Neural progenitor cell (in vitro differentiated cells): ENCODE data around the gene CTR9. TPM values are rescaled to one million over a fixed set of nuclear protein-coding genes. Genes with fewer than 3 reads are reported as not detected.
"Not testable (repeated sequence)": the region's sequence is repeated elsewhere in the genome, so short reads cannot be mapped to it uniquely, and the experiment has no call there.

Source experiments
- DNase-seq: peaks from one replicate; pipeline ENCODE4 v3.0.0-alpha.2; 2016; ENCODE audit warnings: low spot score
- H2AFZ ChIP-seq: fragments of 200-600 bp; sonication (generic); replicated peaks from 2 replicates; pipeline ENCODE4 v1.6.1; 2016; ENCODE audit warnings: antibody characterized with exemption
- H3F3A ChIP-seq: fragments of 200-600 bp; sonication (generic); 2 replicates; pipeline ENCODE4 v1.6.1; 2016; ENCODE audit warnings: antibody characterized with exemption, low read depth
- H3K27ac ChIP-seq: fragments of 200-600 bp; sonication (generic); 2 replicates; pipeline ENCODE4 v1.5.1; 2016; ENCODE audit warnings: mild to moderate bottlenecking
- H3K27me3 ChIP-seq: fragments of 200-600 bp; sonication (generic); 2 replicates; pipeline ENCODE4 v1.6.1; 2016; ENCODE audit warnings: mild to moderate bottlenecking, moderate library complexity
- H3K36me3 ChIP-seq: fragments of 200-600 bp; sonication (generic); 2 replicates; pipeline ENCODE4 v1.5.1; 2016
- H3K4me1 ChIP-seq: fragments of 200-600 bp; sonication (generic); 2 replicates; pipeline ENCODE4 v1.6.1; 2016; ENCODE audit warnings: mixed run types
- H3K4me2 ChIP-seq: fragments of 200-600 bp; sonication (generic); 2 replicates; pipeline ENCODE4 v1.6.1; 2016
- H3K4me3 ChIP-seq: fragments of 200-600 bp; sonication (generic); 2 replicates; pipeline ENCODE4 v1.5.1; 2016
- H3K79me2 ChIP-seq: fragments of 200-600 bp; sonication (generic); 2 replicates; pipeline ENCODE4 v1.6.1; 2016; ENCODE audit warnings: low read depth
- H3K9ac ChIP-seq: fragments of 200-600 bp; sonication (generic); 2 replicates; pipeline ENCODE4 v1.6.1; 2016
- H3K9me3 ChIP-seq: fragments of 200-600 bp; sonication (generic); 2 replicates; pipeline ENCODE4 v1.5.1; 2016; ENCODE audit warnings: low read depth
- H4K20me1 ChIP-seq: fragments of 200-600 bp; sonication (generic); 2 replicates; pipeline ENCODE4 v1.6.1; 2016; ENCODE audit warnings: low read depth
- H3K27ac Mint-ChIP-seq: 3 replicates; pipeline ENCODE4 v1.8.0; 2021; ENCODE audit warnings: mixed read lengths
- H3K27me3 Mint-ChIP-seq: 2 replicates; pipeline ENCODE4 v1.8.0; 2022; ENCODE audit warnings: low read depth, mild to moderate bottlenecking, inconsistent platforms, moderate library complexity, mixed read lengths; ENCODE audit not compliant: insufficient read depth
- H3K36me3 Mint-ChIP-seq: 3 replicates; pipeline ENCODE4 v1.8.0; 2021; ENCODE audit warnings: mixed read lengths
- H3K4me1 Mint-ChIP-seq: 3 replicates; pipeline ENCODE4 v1.8.0; 2021; ENCODE audit warnings: mixed read lengths
- H3K4me3 Mint-ChIP-seq: 3 replicates; pipeline ENCODE4 v1.8.0; 2021; ENCODE audit warnings: mild to moderate bottlenecking, moderate library complexity, mixed read lengths
- H3K9me3 Mint-ChIP-seq: 3 replicates; pipeline ENCODE4 v1.8.0; 2020; ENCODE audit warnings: mixed read lengths
- EZH2 ChIP-seq: fragments of 200-600 bp; sonication (generic); IDR thresholded peaks from 2 replicates; pipeline ENCODE4 v1.6.1; 2017; ENCODE audit warnings: antibody characterized with exemption, mild to moderate bottlenecking, moderate library complexity
- EZH2phosphoT487 ChIP-seq: fragments of 200-600 bp; sonication (generic); IDR thresholded peaks from 2 replicates; pipeline ENCODE4 v1.6.1; 2017; ENCODE audit warnings: antibody characterized with exemption
- total RNA-seq: library from RNA; depleted of rRNA; stranded (reverse); fragments of >200 nt; gene quantifications from 2 replicates; pipeline ENCODE4 v1.2.3, GENCODE V29; 2015; ENCODE audit warnings: low replicate concordance
- TF ChIP-seq, protein P1 (sequence below): fragments of 200-600 bp; sonication (generic); IDR thresholded peaks from 2 replicates; pipeline ENCODE4 v1.5.1; 2017; ENCODE audit warnings: antibody characterized with exemption, mild to moderate bottlenecking

CTR9 gene
- total RNA-seq, 1 donor from 2014 or later: 26.4 TPM

DNA sequence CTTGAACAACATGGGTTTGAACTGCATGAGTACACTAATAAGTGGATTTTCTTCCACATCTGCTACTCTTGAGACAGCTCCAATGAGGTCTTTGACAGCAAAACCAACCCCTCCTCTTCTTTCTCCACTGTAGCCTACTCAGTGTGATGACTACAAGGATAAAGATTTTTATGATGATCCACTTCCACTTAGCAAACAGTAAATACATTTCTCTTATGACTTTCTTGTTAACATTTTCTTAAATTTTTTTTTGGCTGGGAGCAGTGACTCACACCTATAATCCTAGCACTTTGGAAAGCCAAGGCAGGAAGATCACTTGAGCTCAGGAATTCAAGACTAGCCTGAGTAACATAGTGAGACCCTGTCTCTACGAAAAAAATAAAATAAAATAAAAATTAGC lies 67.5 kb downstream of the CTR9 start:
- Histone ChIP-seq H3K79me2 (no peaks in the 10 kb centered on the region), H2AFZ (no peak overlapping the region), H3K9me3 (no peaks in the 10 kb centered on the region), H3K9ac (no peak overlapping the region), H3K27me3 (no peaks in the 10 kb centered on the region), H3F3A (no peaks in the 10 kb centered on the region), H3K4me3 (no peak overlapping the region), H3K4me2 (no peak overlapping the region), H3K4me1 (no peaks in the 10 kb centered on the region), H4K20me1 (no peaks in the 10 kb centered on the region), H3K36me3 (no peaks in the 10 kb centered on the region), H3K27ac (no peak overlapping the region)
- TF ChIP-seq EZH2 (no peak), EZH2phosphoT487 (no peak)
- TF ChIP-seq, protein P1, sequence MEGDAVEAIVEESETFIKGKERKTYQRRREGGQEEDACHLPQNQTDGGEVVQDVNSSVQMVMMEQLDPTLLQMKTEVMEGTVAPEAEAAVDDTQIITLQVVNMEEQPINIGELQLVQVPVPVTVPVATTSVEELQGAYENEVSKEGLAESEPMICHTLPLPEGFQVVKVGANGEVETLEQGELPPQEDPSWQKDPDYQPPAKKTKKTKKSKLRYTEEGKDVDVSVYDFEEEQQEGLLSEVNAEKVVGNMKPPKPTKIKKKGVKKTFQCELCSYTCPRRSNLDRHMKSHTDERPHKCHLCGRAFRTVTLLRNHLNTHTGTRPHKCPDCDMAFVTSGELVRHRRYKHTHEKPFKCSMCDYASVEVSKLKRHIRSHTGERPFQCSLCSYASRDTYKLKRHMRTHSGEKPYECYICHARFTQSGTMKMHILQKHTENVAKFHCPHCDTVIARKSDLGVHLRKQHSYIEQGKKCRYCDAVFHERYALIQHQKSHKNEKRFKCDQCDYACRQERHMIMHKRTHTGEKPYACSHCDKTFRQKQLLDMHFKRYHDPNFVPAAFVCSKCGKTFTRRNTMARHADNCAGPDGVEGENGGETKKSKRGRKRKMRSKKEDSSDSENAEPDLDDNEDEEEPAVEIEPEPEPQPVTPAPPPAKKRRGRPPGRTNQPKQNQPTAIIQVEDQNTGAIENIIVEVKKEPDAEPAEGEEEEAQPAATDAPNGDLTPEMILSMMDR: no peak
- H3K27me3 Mint-ChIP-seq: no peaks in the 10 kb centered on the region
- H3K36me3 Mint-ChIP-seq: peaks cover 4% of the 10 kb centered on the region
- H3K9me3 Mint-ChIP-seq: no peaks in the 10 kb centered on the region
- H3K27ac Mint-ChIP-seq: no peak overlapping the region
- DNase-seq: no peak
- H3K4me1 Mint-ChIP-seq: no peaks in the 10 kb centered on the region
- H3K4me3 Mint-ChIP-seq: no peak overlapping the region

DNA sequence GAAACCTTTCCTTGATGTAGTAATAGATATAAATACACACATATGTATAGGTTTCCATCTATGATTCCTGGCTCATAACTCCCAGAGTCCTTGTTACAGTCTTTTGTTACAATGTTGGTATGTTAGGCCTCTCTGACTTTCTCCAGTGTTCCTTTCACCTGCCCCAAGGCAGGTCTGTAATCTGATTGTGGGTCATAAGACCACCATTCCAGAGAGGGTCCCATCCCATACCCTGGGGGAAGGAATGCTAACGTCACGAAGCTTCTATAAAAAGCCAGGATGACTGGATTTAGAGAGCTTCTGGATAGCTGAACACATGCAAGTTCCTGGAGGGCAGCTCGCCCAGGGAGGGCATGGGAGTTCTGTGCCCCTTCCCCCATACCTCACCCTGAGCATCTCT lies 71.4 kb downstream of the CTR9 start:
- not testable (repeated sequence) for H4K20me1 ChIP-seq, H3K4me1 Mint-ChIP-seq, H3K27me3 Mint-ChIP-seq, H3K4me2 ChIP-seq, H3F3A ChIP-seq, H2AFZ ChIP-seq, H3K36me3 Mint-ChIP-seq, H3K9me3 ChIP-seq, H3K27ac ChIP-seq, H3K4me3 ChIP-seq, H3K36me3 ChIP-seq, H3K4me3 Mint-ChIP-seq, H3K9ac ChIP-seq, H3K79me2 ChIP-seq, H3K27ac Mint-ChIP-seq, H3K9me3 Mint-ChIP-seq, H3K4me1 ChIP-seq, H3K27me3 ChIP-seq, DNase-seq

DNA sequence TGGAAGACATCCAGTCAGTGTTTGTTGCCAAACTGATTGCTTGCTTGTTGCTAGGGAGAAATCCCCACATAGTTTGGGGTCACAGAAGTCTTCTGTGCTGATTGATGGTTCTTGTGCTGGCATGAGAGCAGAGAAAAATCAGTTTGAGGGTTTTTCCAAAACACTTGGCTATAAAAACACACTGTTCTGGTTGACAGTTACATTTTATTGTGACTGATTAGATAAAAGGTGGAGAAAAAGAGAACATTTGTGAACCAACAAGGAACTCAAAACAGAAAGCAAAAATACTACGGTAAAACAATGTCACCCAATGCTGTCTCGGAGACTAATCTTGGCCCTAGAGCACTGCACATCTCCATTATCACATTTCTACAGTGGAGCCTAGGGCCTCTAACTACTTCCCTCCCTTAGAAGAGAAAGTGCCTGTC lies 72.1 kb downstream of the CTR9 start:
- DNase-seq: no peak
- Mint-ChIP-seq H3K27me3 (no peaks in the 10 kb centered on the region), H3K36me3 (peaks cover 6% of the 10 kb centered on the region), H3K4me3 (no peak overlapping the region), H3K27ac (no peak overlapping the region), H3K9me3 (no peaks in the 10 kb centered on the region), H3K4me1 (no peaks in the 10 kb centered on the region)
- no peaks in the 10 kb centered on the region for H3K79me2 ChIP-seq
- no peaks in the 10 kb centered on the region for H3K9me3 ChIP-seq
- H3K9ac ChIP-seq: no peak overlapping the region
- H4K20me1 ChIP-seq: no peaks in the 10 kb centered on the region
- H3K27ac ChIP-seq: no peak overlapping the region
- no peak overlapping the region for H3K4me2 ChIP-seq
- H2AFZ ChIP-seq: no peak overlapping the region
- H3K4me1 ChIP-seq: no peaks in the 10 kb centered on the region
- TF ChIP-seq EZH2 (no peak), EZH2phosphoT487 (no peak)
- TF ChIP-seq, protein P1: no peak
- H3F3A ChIP-seq: no peaks in the 10 kb centered on the region
- no peaks in the 10 kb centered on the region for H3K27me3 ChIP-seq
- H3K4me3 ChIP-seq: no peak overlapping the region
- no peaks in the 10 kb centered on the region for H3K36me3 ChIP-seq

DNA sequence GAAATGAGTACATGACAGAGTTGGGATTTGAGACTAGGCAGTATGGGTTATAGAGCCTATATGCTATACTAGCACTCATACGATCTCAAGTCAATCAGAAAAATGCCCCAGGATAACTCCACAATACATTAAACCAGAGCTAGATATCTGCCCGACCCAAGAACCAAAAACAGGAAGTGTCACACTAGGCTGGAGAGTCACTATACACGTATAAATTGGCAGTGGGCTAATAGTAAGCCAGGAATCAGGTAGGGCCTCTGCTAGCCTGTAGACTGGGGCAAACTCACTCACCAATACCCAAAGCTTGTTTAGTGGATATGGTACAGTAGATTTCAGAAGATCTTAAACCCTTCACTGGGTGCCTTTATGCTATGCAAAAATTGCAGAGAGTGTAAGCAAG lies 73.8 kb downstream of the CTR9 start:
- H3K4me3 ChIP-seq: no peak overlapping the region
- no peak overlapping the region for H3K4me2 ChIP-seq
- Mint-ChIP-seq H3K4me3 (no peak overlapping the region), H3K27ac (no peak overlapping the region), H3K9me3 (peaks cover 5% of the 10 kb centered on the region), H3K4me1 (no peaks in the 10 kb centered on the region), H3K36me3 (peaks cover 6% of the 10 kb centered on the region), H3K27me3 (peaks cover 2% of the 10 kb centered on the region)
- no peaks in the 10 kb centered on the region for H3K79me2 ChIP-seq
- no peaks in the 10 kb centered on the region for H4K20me1 ChIP-seq
- H3K4me1 ChIP-seq: no peaks in the 10 kb centered on the region
- H3K9ac ChIP-seq: no peak overlapping the region
- DNase-seq: no peak
- no peaks in the 10 kb centered on the region for H3K9me3 ChIP-seq
- TF ChIP-seq, protein P1: no peak
- no peak for TF ChIP-seq EZH2phosphoT487
- no peak for TF ChIP-seq EZH2
- H3K27me3 ChIP-seq: no peaks in the 10 kb centered on the region
- no peak overlapping the region for H3K27ac ChIP-seq
- no peaks in the 10 kb centered on the region for H3F3A ChIP-seq
- no peak overlapping the region for H2AFZ ChIP-seq
- no peaks in the 10 kb centered on the region for H3K36me3 ChIP-seq
